ENCODE data around the gene BAZ2A.
"Not testable (repeated sequence)": the region's sequence is repeated elsewhere in the genome, so short reads cannot be mapped to it uniquely, and the experiment has no call there.

DNA sequence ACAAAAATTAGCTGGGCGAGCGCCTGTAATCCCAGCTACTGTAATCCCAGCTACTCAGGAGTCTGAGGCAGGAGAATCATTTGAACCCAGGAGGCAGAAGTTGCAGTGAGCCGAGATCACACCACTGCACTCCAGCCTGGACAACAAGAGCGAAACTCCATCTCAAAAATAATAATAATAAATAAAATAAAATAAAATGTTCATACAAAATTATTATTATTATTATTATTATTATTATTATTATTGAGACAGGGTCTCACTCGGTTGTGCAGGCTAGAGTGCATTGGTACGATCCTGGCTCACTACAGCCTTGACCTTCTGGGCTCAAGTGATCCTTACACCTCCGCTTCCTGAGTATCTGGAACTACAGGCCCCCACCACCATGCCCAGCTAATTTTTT, 52.9 kb downstream of the BAZ2A start:
- TF ChIP-seq, protein P1, sequence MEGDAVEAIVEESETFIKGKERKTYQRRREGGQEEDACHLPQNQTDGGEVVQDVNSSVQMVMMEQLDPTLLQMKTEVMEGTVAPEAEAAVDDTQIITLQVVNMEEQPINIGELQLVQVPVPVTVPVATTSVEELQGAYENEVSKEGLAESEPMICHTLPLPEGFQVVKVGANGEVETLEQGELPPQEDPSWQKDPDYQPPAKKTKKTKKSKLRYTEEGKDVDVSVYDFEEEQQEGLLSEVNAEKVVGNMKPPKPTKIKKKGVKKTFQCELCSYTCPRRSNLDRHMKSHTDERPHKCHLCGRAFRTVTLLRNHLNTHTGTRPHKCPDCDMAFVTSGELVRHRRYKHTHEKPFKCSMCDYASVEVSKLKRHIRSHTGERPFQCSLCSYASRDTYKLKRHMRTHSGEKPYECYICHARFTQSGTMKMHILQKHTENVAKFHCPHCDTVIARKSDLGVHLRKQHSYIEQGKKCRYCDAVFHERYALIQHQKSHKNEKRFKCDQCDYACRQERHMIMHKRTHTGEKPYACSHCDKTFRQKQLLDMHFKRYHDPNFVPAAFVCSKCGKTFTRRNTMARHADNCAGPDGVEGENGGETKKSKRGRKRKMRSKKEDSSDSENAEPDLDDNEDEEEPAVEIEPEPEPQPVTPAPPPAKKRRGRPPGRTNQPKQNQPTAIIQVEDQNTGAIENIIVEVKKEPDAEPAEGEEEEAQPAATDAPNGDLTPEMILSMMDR (IDR thresholded peaks at IDR 0.05), result not testable (repeated sequence)
- not testable (repeated sequence) for TF ChIP-seq POLR2A, EP300 (IDR thresholded peaks at IDR 0.05)

Measured in sigmoid colon (tissue), 4 donors.